Measurements from ENCODE around the gene PCBD2.
"Not testable (repeated sequence)": the region's sequence is repeated elsewhere in the genome, so short reads cannot be mapped to it uniquely, and the experiment has no call there.

PCBD2 gene

DNA sequence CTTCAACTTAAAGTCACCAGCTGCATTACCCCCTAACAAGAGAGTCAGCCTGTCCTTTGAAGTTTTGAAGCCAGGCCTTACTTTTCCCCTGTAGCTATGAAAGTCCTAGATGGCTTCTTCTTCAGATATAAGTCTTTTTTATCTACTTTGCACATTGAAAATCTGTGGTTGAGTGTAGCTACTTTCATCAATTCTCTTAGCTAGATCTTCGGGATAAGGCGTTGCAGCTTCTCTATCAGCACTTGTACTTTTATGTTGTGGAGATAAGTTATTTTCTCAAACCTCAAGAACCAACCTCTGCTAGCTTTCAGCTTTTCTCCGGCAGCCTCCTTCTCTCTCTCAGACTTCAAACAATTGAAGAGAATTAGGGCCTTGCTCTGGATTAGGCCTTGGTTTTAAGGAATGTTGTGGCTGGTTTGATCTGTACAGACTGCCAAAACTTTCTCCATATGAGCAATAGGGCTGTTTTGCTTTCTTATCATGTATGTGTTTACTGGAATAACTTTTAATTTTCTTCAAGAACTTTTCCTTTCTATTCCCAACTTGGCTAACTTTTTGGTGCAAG lies 84.4 kb downstream of the PCBD2 start:
- H4K20me1 ChIP-seq (ENCODE audit: insufficient read depth, low read length), result no peaks in the 10 kb centered on the region
- H3K36me3 ChIP-seq (ENCODE audit: insufficient read depth, low read length), result no peaks in the 10 kb centered on the region
- H3K4me3 ChIP-seq (ENCODE audit: low read depth in 1 of 2, low read length in 2 of 2), result no peak overlapping the region
- no peak overlapping the region for H3K4me2 ChIP-seq (ENCODE audit: insufficient read depth, low read length)
- H3K9me3 ChIP-seq (ENCODE audit: insufficient read depth, low read length, severe bottlenecking), result no peaks in the 10 kb centered on the region
- no peaks in the 10 kb centered on the region for H3K27me3 ChIP-seq (ENCODE audit: insufficient read depth, low read length, poor library complexity)
- H2AFZ ChIP-seq (ENCODE audit: low read depth, low read length), result no peak overlapping the region
- TF ChIP-seq, protein P1, sequence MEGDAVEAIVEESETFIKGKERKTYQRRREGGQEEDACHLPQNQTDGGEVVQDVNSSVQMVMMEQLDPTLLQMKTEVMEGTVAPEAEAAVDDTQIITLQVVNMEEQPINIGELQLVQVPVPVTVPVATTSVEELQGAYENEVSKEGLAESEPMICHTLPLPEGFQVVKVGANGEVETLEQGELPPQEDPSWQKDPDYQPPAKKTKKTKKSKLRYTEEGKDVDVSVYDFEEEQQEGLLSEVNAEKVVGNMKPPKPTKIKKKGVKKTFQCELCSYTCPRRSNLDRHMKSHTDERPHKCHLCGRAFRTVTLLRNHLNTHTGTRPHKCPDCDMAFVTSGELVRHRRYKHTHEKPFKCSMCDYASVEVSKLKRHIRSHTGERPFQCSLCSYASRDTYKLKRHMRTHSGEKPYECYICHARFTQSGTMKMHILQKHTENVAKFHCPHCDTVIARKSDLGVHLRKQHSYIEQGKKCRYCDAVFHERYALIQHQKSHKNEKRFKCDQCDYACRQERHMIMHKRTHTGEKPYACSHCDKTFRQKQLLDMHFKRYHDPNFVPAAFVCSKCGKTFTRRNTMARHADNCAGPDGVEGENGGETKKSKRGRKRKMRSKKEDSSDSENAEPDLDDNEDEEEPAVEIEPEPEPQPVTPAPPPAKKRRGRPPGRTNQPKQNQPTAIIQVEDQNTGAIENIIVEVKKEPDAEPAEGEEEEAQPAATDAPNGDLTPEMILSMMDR (IDR thresholded peaks at IDR 0.05; ENCODE audit: borderline replicate concordance, extremely low read depth, low read length, poor library complexity, severe bottlenecking), result no peak
- no peak for TF ChIP-seq EZH2 (IDR thresholded peaks at IDR 0.05; ENCODE audit: borderline replicate concordance, low read depth, low read length, severe bottlenecking)
- ATAC-seq (ENCODE audit: insufficient read depth, low read depth) (no peak), DNase-seq (no peak)
- no peak overlapping the region for H3K9ac ChIP-seq (ENCODE audit: low read depth, low read length)
- no peaks in the 10 kb centered on the region for H3K79me2 ChIP-seq (ENCODE audit: insufficient read depth, low read length)
- H3K4me1 ChIP-seq (ENCODE audit: insufficient read depth, low read length), result no peaks in the 10 kb centered on the region
- no peak overlapping the region for H3K27ac ChIP-seq (ENCODE audit: low read length)

DNA sequence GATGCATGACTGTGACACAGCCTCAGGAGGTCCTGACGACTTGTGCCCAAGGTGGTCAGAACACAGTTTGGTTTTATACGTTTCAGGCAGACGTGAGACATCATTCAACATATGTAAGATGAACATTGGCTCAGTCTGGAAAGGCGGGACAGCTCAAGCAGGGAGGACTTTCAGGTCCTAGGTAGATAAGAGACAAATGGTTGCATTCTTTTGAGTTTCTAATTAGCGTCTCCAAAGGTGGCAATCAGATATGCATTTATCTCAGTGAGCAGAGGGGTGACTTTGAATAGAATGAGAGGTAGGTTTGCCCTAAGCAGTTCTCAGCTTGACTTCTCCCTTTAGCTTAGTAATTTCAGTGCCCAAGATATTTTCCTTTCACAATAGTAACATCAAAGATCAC lies 85.3 kb downstream of the PCBD2 start:
- not testable (repeated sequence) for DNase-seq; H3K9ac ChIP-seq (ENCODE audit: low read depth, low read length); ATAC-seq (ENCODE audit: insufficient read depth, low read depth); H4K20me1 ChIP-seq (ENCODE audit: insufficient read depth, low read length); H3K36me3 ChIP-seq (ENCODE audit: insufficient read depth, low read length); H2AFZ ChIP-seq (ENCODE audit: low read depth, low read length); H3K27ac ChIP-seq (ENCODE audit: low read length); H3K9me3 ChIP-seq (ENCODE audit: insufficient read depth, low read length, severe bottlenecking); H3K4me1 ChIP-seq (ENCODE audit: insufficient read depth, low read length); H3K4me3 ChIP-seq (ENCODE audit: low read depth in 1 of 2, low read length in 2 of 2); H3K79me2 ChIP-seq (ENCODE audit: insufficient read depth, low read length); H3K4me2 ChIP-seq (ENCODE audit: insufficient read depth, low read length); H3K27me3 ChIP-seq (ENCODE audit: insufficient read depth, low read length, poor library complexity)

DNA sequence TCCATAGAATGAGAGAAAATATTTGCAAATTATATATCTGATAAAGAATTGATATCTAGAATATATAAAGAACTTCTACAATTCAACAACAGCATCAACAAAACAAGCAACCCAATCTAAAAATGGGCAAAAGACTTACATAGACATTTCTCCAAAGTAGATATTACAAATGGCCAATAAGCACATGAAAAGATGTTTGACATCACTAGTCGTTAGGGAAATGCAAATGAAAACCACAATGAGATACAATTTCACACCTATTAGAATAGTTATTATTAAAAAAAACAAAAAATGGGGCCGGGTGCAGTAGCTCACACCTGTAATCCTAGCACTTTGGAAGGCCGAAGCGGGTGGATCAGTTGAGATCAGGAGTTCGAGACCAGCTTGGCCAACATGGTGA lies 87.2 kb downstream of the PCBD2 start:
- Histone ChIP-seq H3K9ac (ENCODE audit: low read depth, low read length) (no peak overlapping the region), H3K9me3 (ENCODE audit: insufficient read depth, low read length, severe bottlenecking) (no peaks in the 10 kb centered on the region), H3K27me3 (ENCODE audit: insufficient read depth, low read length, poor library complexity) (no peaks in the 10 kb centered on the region), H3K4me2 (ENCODE audit: insufficient read depth, low read length) (no peak overlapping the region), H3K79me2 (ENCODE audit: insufficient read depth, low read length) (no peaks in the 10 kb centered on the region), H2AFZ (ENCODE audit: low read depth, low read length) (no peak overlapping the region), H3K27ac (ENCODE audit: low read length) (no peak overlapping the region), H4K20me1 (ENCODE audit: insufficient read depth, low read length) (no peaks in the 10 kb centered on the region), H3K36me3 (ENCODE audit: insufficient read depth, low read length) (no peaks in the 10 kb centered on the region), H3K4me3 (ENCODE audit: low read depth in 1 of 2, low read length in 2 of 2) (no peak overlapping the region), H3K4me1 (ENCODE audit: insufficient read depth, low read length) (no peaks in the 10 kb centered on the region)
- no peak for TF ChIP-seq EZH2 (IDR thresholded peaks at IDR 0.05; ENCODE audit: borderline replicate concordance, low read depth, low read length, severe bottlenecking)
- TF ChIP-seq, protein P1 (IDR thresholded peaks at IDR 0.05; ENCODE audit: borderline replicate concordance, extremely low read depth, low read length, poor library complexity, severe bottlenecking), result no peak
- DNase-seq, result no peak
- no peak for ATAC-seq (ENCODE audit: insufficient read depth, low read depth)

DNA sequence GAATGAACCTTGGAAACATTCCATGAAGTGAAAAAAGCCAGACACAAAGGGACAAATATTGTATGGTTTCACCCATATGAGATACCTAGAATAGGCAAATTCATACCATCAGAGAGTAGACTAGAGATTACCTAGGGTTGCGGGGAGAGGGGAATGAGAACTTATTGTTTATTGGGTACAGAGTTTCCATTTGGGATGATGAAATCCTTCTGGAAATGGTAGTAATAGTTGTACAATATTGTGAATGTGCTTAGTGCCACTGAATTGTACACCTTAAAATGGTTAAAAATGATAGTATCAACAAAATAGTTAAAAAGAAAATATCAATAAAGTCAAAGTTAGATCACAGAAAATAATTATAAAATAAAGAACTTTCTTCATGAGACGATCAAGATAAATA lies 88.2 kb downstream of the PCBD2 start:
- no peak overlapping the region for H3K27ac ChIP-seq (ENCODE audit: low read length)
- no peak for DNase-seq
- H3K4me3 ChIP-seq (ENCODE audit: low read depth in 1 of 2, low read length in 2 of 2), result no peak overlapping the region
- TF ChIP-seq EZH2 (IDR thresholded peaks at IDR 0.05; ENCODE audit: borderline replicate concordance, low read depth, low read length, severe bottlenecking), result no peak
- TF ChIP-seq, protein P1 (IDR thresholded peaks at IDR 0.05; ENCODE audit: borderline replicate concordance, extremely low read depth, low read length, poor library complexity, severe bottlenecking), result no peak
- no peaks in the 10 kb centered on the region for H3K27me3 ChIP-seq (ENCODE audit: insufficient read depth, low read length, poor library complexity)
- no peaks in the 10 kb centered on the region for H3K4me1 ChIP-seq (ENCODE audit: insufficient read depth, low read length)
- no peak overlapping the region for H3K4me2 ChIP-seq (ENCODE audit: insufficient read depth, low read length)
- H3K79me2 ChIP-seq (ENCODE audit: insufficient read depth, low read length), result no peaks in the 10 kb centered on the region
- no peak overlapping the region for H2AFZ ChIP-seq (ENCODE audit: low read depth, low read length)
- no peak overlapping the region for H3K9ac ChIP-seq (ENCODE audit: low read depth, low read length)
- H3K36me3 ChIP-seq (ENCODE audit: insufficient read depth, low read length), result no peaks in the 10 kb centered on the region
- no peaks in the 10 kb centered on the region for H4K20me1 ChIP-seq (ENCODE audit: insufficient read depth, low read length)
- H3K9me3 ChIP-seq (ENCODE audit: insufficient read depth, low read length, severe bottlenecking), result no peaks in the 10 kb centered on the region
- no peak for ATAC-seq (ENCODE audit: insufficient read depth, low read depth)

All from DND-41 (cell line).